MM.1S (cell line): Measurements from ENCODE around the gene KCMF1.

Experiments
- DNase-seq: peaks from one replicate; pipeline ENCODE4 v3.0.0-alpha.2; 2015
- H2AFZ ChIP-seq: fragments of 300-600 bp; sonication (generic); 2 replicates; pipeline ENCODE4 v1.6.0; 2016; ENCODE audit warnings: antibody characterized with exemption, low read length
- H3F3A ChIP-seq: fragments of 300-600 bp; sonication (generic); 2 replicates; pipeline ENCODE4 v1.6.1; 2016; ENCODE audit warnings: mild to moderate bottlenecking, antibody characterized with exemption, low read length, moderate library complexity, mixed read lengths; ENCODE audit not compliant: insufficient read depth
- H3K27ac ChIP-seq: fragments of 300-600 bp; sonication (generic); 2 replicates; pipeline ENCODE4 v1.5.1; 2016; ENCODE audit warnings: mild to moderate bottlenecking, low read length
- H3K27me3 ChIP-seq: fragments of 300-600 bp; sonication (generic); replicated peaks from 2 replicates; pipeline ENCODE4 v1.6.0; 2016; ENCODE audit warnings: low read length; ENCODE audit not compliant: insufficient read depth
- H3K36me3 ChIP-seq: fragments of 300-600 bp; sonication (generic); replicated peaks from 2 replicates; pipeline ENCODE4 v1.6.1; 2016; ENCODE audit warnings: mild to moderate bottlenecking, low read length, mixed read lengths; ENCODE audit not compliant: insufficient read depth
- H3K4me1 ChIP-seq: fragments of 300-600 bp; sonication (generic); 2 replicates; pipeline ENCODE4 v1.6.1; 2016; ENCODE audit warnings: low read length, mixed read lengths
- H3K4me2 ChIP-seq: fragments of 300-600 bp; sonication (generic); 2 replicates; pipeline ENCODE4 v1.6.0; 2016; ENCODE audit warnings: low read depth, low read length
- H3K4me3 ChIP-seq: fragments of 300-600 bp; sonication (generic); 2 replicates; pipeline ENCODE4 v1.5.1; 2016; ENCODE audit warnings: low read length, mixed read lengths
- H3K79me2 ChIP-seq: fragments of 300-600 bp; sonication (generic); 2 replicates; pipeline ENCODE4 v1.6.1; 2016; ENCODE audit warnings: mixed run types, low read length, mixed read lengths
- H3K9ac ChIP-seq: fragments of 300-600 bp; sonication (generic); 2 replicates; pipeline ENCODE4 v1.6.1; 2016; ENCODE audit warnings: low read length, mixed read lengths
- H3K9me2 ChIP-seq: fragments of 300-600 bp; sonication (generic); replicated peaks from 2 replicates; pipeline ENCODE4 v1.6.1; 2016; ENCODE audit warnings: mild to moderate bottlenecking, low read length, mixed read lengths; ENCODE audit not compliant: insufficient read depth
- H3K9me3 ChIP-seq: fragments of 300-600 bp; sonication (generic); replicated peaks from 2 replicates; pipeline ENCODE4 v1.6.1; 2016; ENCODE audit warnings: mild to moderate bottlenecking, low read length, mixed read lengths; ENCODE audit not compliant: insufficient read depth
- H4K20me1 ChIP-seq: fragments of 300-600 bp; sonication (generic); 2 replicates; pipeline ENCODE4 v1.6.1; 2016; ENCODE audit warnings: mild to moderate bottlenecking, low read length, moderate library complexity, mixed read lengths; ENCODE audit not compliant: insufficient read depth
- CTCF ChIP-seq: fragments of 300-600 bp; sonication (generic); IDR thresholded peaks from 2 replicates; pipeline ENCODE4 v1.5.1; 2016; ENCODE audit warnings: antibody characterized with exemption, low read length, mixed read lengths
- EZH2 ChIP-seq: fragments of 300-600 bp; sonication (generic); optimal IDR thresholded peaks from 2 replicates; pipeline ENCODE3; 2017; ENCODE audit warnings: low read depth, mild to moderate bottlenecking, antibody characterized with exemption, low read length, mixed read lengths
- EZH2phosphoT487 ChIP-seq: fragments of 300-600 bp; sonication (generic); IDR thresholded peaks from 2 replicates; pipeline ENCODE4 v1.6.1; 2018; ENCODE audit warnings: antibody characterized with exemption, low read length

Gene KCMF1

GRCh38 chr2:85061896-85062295 lies 90.9 kb downstream of the KCMF1 start:
- H4K20me1 ChIP-seq: no peaks in the 10 kb centered on the region
- H2AFZ ChIP-seq: no peak overlapping the region
- no peak overlapping the region for H3K9ac ChIP-seq
- H3K27me3 ChIP-seq: no peaks in the 10 kb centered on the region
- H3K4me3 ChIP-seq: no peak overlapping the region
- no peaks in the 10 kb centered on the region for H3K79me2 ChIP-seq
- no peaks in the 10 kb centered on the region for H3K9me2 ChIP-seq
- H3K4me2 ChIP-seq: no peak overlapping the region
- H3K27ac ChIP-seq: no peak overlapping the region
- DNase-seq: no peak
- no peaks in the 10 kb centered on the region for H3K4me1 ChIP-seq
- TF ChIP-seq EZH2phosphoT487 (no peak), EZH2 (no peak), CTCF (no peak)
- H3K9me3 ChIP-seq: no peaks in the 10 kb centered on the region
- H3F3A ChIP-seq: peaks cover 3% of the 10 kb centered on the region; the same call in 1 of the 2 replicates
- no peaks in the 10 kb centered on the region for H3K36me3 ChIP-seq

- DNase-seq: no peak
- no peaks in the 10 kb centered on the region for H4K20me1 ChIP-seq
- TF ChIP-seq EZH2 (no peak), EZH2phosphoT487 (no peak), CTCF (no peak)
These were observed 91.6 kb downstream of the KCMF1 start for GRCh38 chr2:85062565-85062964.

DNA sequence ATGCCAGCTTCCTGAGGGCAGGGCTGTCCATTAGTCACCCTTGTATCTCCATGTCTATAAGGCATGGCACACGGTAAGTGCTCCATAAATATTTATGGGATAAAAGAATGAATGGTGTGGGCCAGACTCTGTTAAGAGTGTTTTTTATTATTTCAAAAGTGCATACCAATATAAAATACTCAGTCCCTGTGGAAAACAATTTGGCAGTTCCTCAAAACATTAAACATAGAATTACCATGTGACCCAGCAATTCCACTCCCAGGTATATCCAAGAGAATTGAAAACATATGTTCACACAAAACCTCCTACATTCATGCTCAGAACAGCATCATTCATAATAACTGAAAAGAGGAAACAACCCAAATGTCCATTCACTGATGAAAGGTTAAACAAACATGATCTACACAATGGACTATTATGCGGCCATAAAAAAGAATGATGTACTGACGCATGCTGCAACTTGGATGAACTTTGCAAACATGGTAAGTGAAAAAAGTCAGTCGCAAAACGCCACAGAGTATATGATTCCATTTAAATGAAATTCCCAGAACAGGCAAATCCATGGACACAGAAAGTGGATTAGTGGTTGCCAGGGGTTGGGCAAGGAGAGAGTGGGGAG lies 93.1 kb downstream of the KCMF1 start:
- H3K4me3 ChIP-seq: no peak overlapping the region
- no peak for TF ChIP-seq EZH2
- no peak for TF ChIP-seq EZH2phosphoT487
- H3K4me1 ChIP-seq: no peaks in the 10 kb centered on the region
- no peak overlapping the region for H3K4me2 ChIP-seq
- H2AFZ ChIP-seq: no peak overlapping the region
- H3K27ac ChIP-seq: no peak overlapping the region
- no peaks in the 10 kb centered on the region for H3K27me3 ChIP-seq
- no peaks in the 10 kb centered on the region for H3K36me3 ChIP-seq
- H3K9ac ChIP-seq: no peak overlapping the region
- no peaks in the 10 kb centered on the region for H3K9me2 ChIP-seq
- no peaks in the 10 kb centered on the region for H3K9me3 ChIP-seq
- H4K20me1 ChIP-seq: no peaks in the 10 kb centered on the region
- H3K79me2 ChIP-seq: no peaks in the 10 kb centered on the region
- no peak for DNase-seq
- no peaks in the 10 kb centered on the region for H3F3A ChIP-seq

More at GRCh38 chr2:85062565-85062964, 91.6 kb downstream of the KCMF1 start:
- H3K9ac ChIP-seq: no peak overlapping the region
- no peak overlapping the region for H3K4me3 ChIP-seq
- no peaks in the 10 kb centered on the region for H3K36me3 ChIP-seq
- H3K4me1 ChIP-seq: no peaks in the 10 kb centered on the region
- no peak overlapping the region for H3K27ac ChIP-seq
- H3K27me3 ChIP-seq: no peaks in the 10 kb centered on the region
- no peaks in the 10 kb centered on the region for H3K79me2 ChIP-seq
- H3K4me2 ChIP-seq: no peak overlapping the region
- peaks cover 2% of the 10 kb centered on the region; the same call in 1 of the 2 replicates for H3F3A ChIP-seq
- H2AFZ ChIP-seq: no peak overlapping the region
- no peaks in the 10 kb centered on the region for H3K9me3 ChIP-seq
- H3K9me2 ChIP-seq: no peaks in the 10 kb centered on the region

DNA sequence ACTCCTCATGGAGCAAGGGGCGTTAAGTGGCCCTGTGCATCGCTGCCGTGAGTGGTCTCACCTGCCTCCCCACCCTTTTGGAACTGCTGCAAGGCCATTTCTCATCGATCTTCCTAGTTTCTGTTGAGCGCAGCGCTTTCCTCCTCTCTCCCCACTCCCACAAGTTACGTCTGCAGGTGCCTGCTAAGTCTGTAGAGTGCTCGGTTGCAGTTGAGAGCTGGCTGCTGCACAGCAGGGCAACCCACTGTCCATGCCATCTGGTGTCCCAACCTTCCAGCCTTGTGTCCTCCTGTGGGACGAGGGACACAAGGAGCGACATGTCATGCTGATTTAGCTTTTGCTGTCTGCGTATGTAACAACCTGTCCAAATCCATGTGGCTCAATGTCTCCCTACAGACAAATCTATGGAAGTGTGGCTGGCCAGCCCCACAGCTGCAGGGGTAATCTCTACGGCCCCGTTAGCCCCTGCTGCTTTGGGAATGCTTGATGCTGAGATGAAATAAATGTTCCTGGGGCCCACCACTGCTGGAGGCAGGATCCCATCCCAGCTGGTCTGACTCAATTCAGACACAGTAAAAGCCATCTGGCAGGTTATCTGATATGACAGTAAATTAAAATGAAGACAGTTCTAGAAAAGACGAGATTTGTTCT lies 94.1 kb downstream of the KCMF1 start:
- Histone ChIP-seq H3K4me2 (no peak overlapping the region), H2AFZ (no peak overlapping the region), H3K4me1 (no peaks in the 10 kb centered on the region), H3K36me3 (no peaks in the 10 kb centered on the region), H3F3A (no peaks in the 10 kb centered on the region), H3K9me2 (no peaks in the 10 kb centered on the region), H3K4me3 (no peak overlapping the region), H3K79me2 (no peaks in the 10 kb centered on the region), H3K9me3 (no peaks in the 10 kb centered on the region), H3K27me3 (no peaks in the 10 kb centered on the region), H3K9ac (no peak overlapping the region), H4K20me1 (no peaks in the 10 kb centered on the region), H3K27ac (no peak overlapping the region)
- DNase-seq: no peak
- TF ChIP-seq CTCF: no peak
- no peak for TF ChIP-seq EZH2phosphoT487
